Fibroblast of lung (primary cell): ENCODE data around the gene KCNK4. TPM values are rescaled to one million over a fixed set of nuclear protein-coding genes. Genes with fewer than 3 reads are reported as not detected.
A peak's percentile ranks its signal among the peaks of the same experiment; 100 is the strongest.

Experiments
- DNase-seq, 2 donors: peaks; one replicate each; pipeline versions ENCODE4 v3.0.0 to v3.0.0-alpha.2; 2010; ENCODE audit warnings: low read depth in 2 of 2
- H2AFZ ChIP-seq: 2 replicates; pipeline ENCODE4 v1.5.1; 2012; ENCODE audit warnings: low read length, control low read depth, inconsistent platforms
- H3K27ac ChIP-seq: 2 replicates; pipeline ENCODE4 v1.5.1; 2011; ENCODE audit warnings: low read length, control low read depth; ENCODE audit not compliant: insufficient read depth
- H3K27me3 ChIP-seq: 2 replicates; pipeline ENCODE4 v1.5.1; 2011; ENCODE audit warnings: mild to moderate bottlenecking, low read length; ENCODE audit not compliant: control insufficient read depth, insufficient read depth
- H3K36me3 ChIP-seq: 2 replicates; pipeline ENCODE4 v1.5.1; 2011; ENCODE audit warnings: low read length; ENCODE audit not compliant: control insufficient read depth, insufficient read depth
- H3K4me1 ChIP-seq: 2 replicates; pipeline ENCODE4 v1.5.1; 2011; ENCODE audit warnings: low read length; ENCODE audit not compliant: control insufficient read depth, insufficient read depth; ENCODE audit errors: extremely low read depth
- H3K4me2 ChIP-seq: 2 replicates; pipeline ENCODE4 v1.5.1; 2011; ENCODE audit warnings: low read length, control low read depth; ENCODE audit not compliant: insufficient read depth; ENCODE audit errors: extremely low read depth
- H3K4me3 ChIP-seq, 4 experiments: fragments of 200-600 bp in 1 of 4; sonication (generic) in 1 of 4; replicated peaks in 1 of 4; 2 replicates each; pipeline ENCODE4 v1.5.1; 2011 to 2016; ENCODE audit warnings: low read length in 4 of 4, low read depth in 3 of 4, mild to moderate bottlenecking in 3 of 4, control low read depth in 2 of 4, inconsistent platforms in 1 of 4, mixed read lengths in 1 of 4; ENCODE audit not compliant: insufficient read depth in 1 of 4; ENCODE audit errors: control extremely low read depth in 1 of 4
- H3K79me2 ChIP-seq: 2 replicates; pipeline ENCODE4 v1.5.1; 2012; ENCODE audit warnings: mild to moderate bottlenecking, low read length, inconsistent platforms; ENCODE audit not compliant: control insufficient read depth, insufficient read depth
- H3K9ac ChIP-seq: 2 replicates; pipeline ENCODE4 v1.5.1; 2011; ENCODE audit warnings: mild to moderate bottlenecking, low read length, control low read depth; ENCODE audit not compliant: insufficient read depth
- H3K9me3 ChIP-seq: 2 replicates; pipeline ENCODE4 v1.5.1; 2012; ENCODE audit warnings: low read depth, low read length; ENCODE audit not compliant: control insufficient read depth, insufficient read depth
- H4K20me1 ChIP-seq: 2 replicates; pipeline ENCODE4 v1.5.1; 2011; ENCODE audit warnings: low read length; ENCODE audit not compliant: control insufficient read depth, insufficient read depth; ENCODE audit errors: extremely low read depth
- CTCF ChIP-seq, 2 donors: IDR thresholded peaks in 1 of 2; conservative IDR thresholded peaks in 1 of 2; 1 replicate in 1 of 2; 2 replicates in 1 of 2; pipeline ENCODE4 v1.5.1; 2011 to 2012; ENCODE audit warnings: low read length in 2 of 2, control low read depth in 1 of 2, inconsistent platforms in 1 of 2, low read depth in 1 of 2, mild to moderate bottlenecking in 1 of 2
- EZH2 ChIP-seq: IDR thresholded peaks from 2 replicates; pipeline ENCODE4 v1.5.1; 2012; ENCODE audit warnings: low read length, control low read depth, mild to moderate bottlenecking; ENCODE audit errors: missing control alignments
- polyA plus RNA-seq, 2 donors: library from polyadenylated mRNA; depleted of rRNA in 1 of 2; stranded (reverse) in 1 of 2; unstranded in 1 of 2; fragments of >200 nt; gene quantifications; 2 replicates each; pipeline ENCODE4 v1.2.1, GENCODE V29; 2011 to 2012; ENCODE audit warnings: missing spikeins in 1 of 2
- total RNA-seq: library from RNA; depleted of rRNA; stranded (reverse); fragments of >200 nt; gene quantifications from 2 replicates; pipeline ENCODE4 v1.2.1, GENCODE V29; 2014

KCNK4 gene
- total and polyA plus RNA-seq, 2 donors (not counting 1 experiment from before 2014, with no cell fraction given) = not detected

GRCh38 chr11:64330888-64331287 lies 39.8 kb downstream of the KCNK4 start:
- no peaks in the 10 kb centered on the region for H4K20me1 ChIP-seq
- H3K4me1 ChIP-seq = peaks cover 14% of the 10 kb centered on the region
- H3K27ac ChIP-seq = no peak overlapping the region
- TF ChIP-seq CTCF (conservative IDR thresholded peaks at IDR 0.05 in 1 of 2, IDR thresholded peaks at IDR 0.05 in 1 of 2; ENCODE audit: low read depth in 1 of 2, low read length in 2 of 2) (no peak), EZH2 (peak; percentile 39)
- no peak overlapping the region for H2AFZ ChIP-seq
- DNase-seq = no peak
- H3K4me3 ChIP-seq = no peak overlapping the region
- H3K36me3 ChIP-seq = no peaks in the 10 kb centered on the region
- no peak overlapping the region for H3K9ac ChIP-seq
- H3K27me3 ChIP-seq = no peaks in the 10 kb centered on the region
- no peak overlapping the region for H3K4me2 ChIP-seq
- H3K9me3 ChIP-seq = no peaks in the 10 kb centered on the region
- H3K79me2 ChIP-seq = no peaks in the 10 kb centered on the region

- peaks cover 14% of the 10 kb centered on the region for H3K4me1 ChIP-seq
- H3K27me3 ChIP-seq = no peaks in the 10 kb centered on the region
- peak overlapping the region; percentile 67 for H3K4me2 ChIP-seq
- H3K4me3 ChIP-seq = no peak overlapping the region
- no peak overlapping the region for H3K27ac ChIP-seq
- H3K9me3 ChIP-seq = no peaks in the 10 kb centered on the region
- H3K36me3 ChIP-seq = no peaks in the 10 kb centered on the region
- H4K20me1 ChIP-seq = no peaks in the 10 kb centered on the region
- TF ChIP-seq EZH2 = no peak
- peak; percentile 57 to 75 for TF ChIP-seq CTCF (conservative IDR thresholded peaks at IDR 0.05 in 1 of 2, IDR thresholded peaks at IDR 0.05 in 1 of 2; ENCODE audit: low read depth in 1 of 2, low read length in 2 of 2)
- H3K79me2 ChIP-seq = no peaks in the 10 kb centered on the region
- no peak overlapping the region for H3K9ac ChIP-seq
- DNase-seq = peak; percentile 83 to 86
- no peak overlapping the region for H2AFZ ChIP-seq
Measured at GRCh38 chr11:64331569-64332371, 40.7 kb downstream of the KCNK4 start.

GRCh38 chr11:64333556-64333955 lies 42.5 kb downstream of the KCNK4 start:
- no peak for DNase-seq
- H3K27ac ChIP-seq = no peak overlapping the region
- H4K20me1 ChIP-seq = no peaks in the 10 kb centered on the region
- peaks cover 14% of the 10 kb centered on the region for H3K4me1 ChIP-seq
- H3K36me3 ChIP-seq = no peaks in the 10 kb centered on the region
- TF ChIP-seq CTCF (conservative IDR thresholded peaks at IDR 0.05 in 1 of 2, IDR thresholded peaks at IDR 0.05 in 1 of 2; ENCODE audit: low read depth in 1 of 2, low read length in 2 of 2) = no peak
- TF ChIP-seq EZH2 = no peak
- no peaks in the 10 kb centered on the region for H3K79me2 ChIP-seq
- no peak overlapping the region for H3K9ac ChIP-seq
- H3K4me2 ChIP-seq = no peak overlapping the region
- H2AFZ ChIP-seq = no peak overlapping the region
- no peaks in the 10 kb centered on the region for H3K9me3 ChIP-seq
- H3K4me3 ChIP-seq = no peak overlapping the region
- H3K27me3 ChIP-seq = no peaks in the 10 kb centered on the region
